D721Med (cell line): ENCODE measurements around the gene NXN.
"Not testable (repeated sequence)": the region's sequence is repeated elsewhere in the genome, so short reads cannot be mapped to it uniquely, and the experiment has no call there.

Experiments
- DNase-seq: peaks from one replicate; pipeline ENCODE4 v3.0.0; 2011; ENCODE audit warnings: low spot score; ENCODE audit not compliant: insufficient read length
- FAIRE-seq: peaks from 2 replicates; lab custom pipeline; 2011; peaks lifted over from hg19 to GRCh38; lab: Jason Lieb, UNC
- CTCF ChIP-seq: IDR thresholded peaks from 2 replicates; pipeline ENCODE4 v1.5.1; 2012; ENCODE audit warnings: mild to moderate bottlenecking, control low read depth; ENCODE audit not compliant: insufficient read depth; ENCODE audit errors: missing control alignments

Gene NXN

GRCh38 chr17:834136-834535 is 145.4 kb downstream of the NXN start:
- no peak for FAIRE-seq
- TF ChIP-seq CTCF, result no peak
- DNase-seq, result no peak

DNA sequence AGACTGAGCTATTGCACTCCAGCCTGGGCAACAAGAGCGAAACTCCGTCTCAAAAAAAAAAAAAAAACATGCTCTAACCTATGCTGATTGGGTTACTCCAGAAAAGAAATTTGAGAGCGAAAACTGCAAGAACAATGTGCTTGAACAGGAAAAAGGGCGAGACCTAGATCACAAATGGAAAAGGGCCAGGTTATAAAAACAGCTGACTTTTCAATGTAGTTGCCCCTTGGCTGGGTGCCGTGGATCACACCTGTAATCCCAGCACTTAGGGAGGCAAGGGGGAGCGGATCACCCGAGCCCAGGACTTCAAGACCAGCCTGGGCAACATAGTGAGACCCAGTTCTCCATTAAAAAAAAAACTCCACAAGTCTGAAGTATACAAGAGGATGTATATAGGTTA is 148.6 kb downstream of the NXN start:
- no peak for TF ChIP-seq CTCF
- no peak for FAIRE-seq

GRCh38 chr17:830381-830780 is 149.2 kb downstream of the NXN start:
- DNase-seq (no peak), FAIRE-seq (no peak)
- no peak for TF ChIP-seq CTCF

More for the DNA sequence above, 148.6 kb downstream of the NXN start:
- DNase-seq, result no peak

- not testable (repeated sequence) for FAIRE-seq, DNase-seq
These were observed 150.0 kb downstream of the NXN start for GRCh38 chr17:829614-830013.

- DNase-seq (no peak), FAIRE-seq (no peak)
- no peak for TF ChIP-seq CTCF
These were observed 150.8 kb downstream of the NXN start for GRCh38 chr17:828761-829160.

DNA sequence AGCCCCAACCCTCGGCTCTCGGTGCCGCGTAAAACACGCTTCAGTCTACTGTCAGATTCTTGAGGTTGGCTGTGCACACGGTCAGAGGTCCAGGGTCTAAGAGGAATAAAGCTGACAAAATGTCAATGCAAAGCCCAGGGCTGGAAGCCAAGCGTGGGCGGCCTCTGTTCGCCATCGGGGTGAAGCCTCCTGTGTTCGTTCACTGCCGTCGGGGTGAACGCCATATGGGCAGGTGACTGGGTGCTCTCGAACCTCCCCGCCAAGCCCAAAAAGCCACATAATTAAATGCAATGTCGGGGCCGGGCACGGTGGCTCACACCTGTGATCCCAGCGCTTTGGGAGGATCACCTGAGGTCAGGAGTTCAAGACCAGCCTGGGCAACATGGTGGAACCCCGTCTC is 152.8 kb downstream of the NXN start:
- TF ChIP-seq CTCF, result no peak
- DNase-seq, result no peak
- FAIRE-seq, result no peak

- FAIRE-seq (no peak), DNase-seq (no peak)
- TF ChIP-seq CTCF, result no peak
These were observed 154.4 kb downstream of the NXN start for GRCh38 chr17:825216-825615.

DNA sequence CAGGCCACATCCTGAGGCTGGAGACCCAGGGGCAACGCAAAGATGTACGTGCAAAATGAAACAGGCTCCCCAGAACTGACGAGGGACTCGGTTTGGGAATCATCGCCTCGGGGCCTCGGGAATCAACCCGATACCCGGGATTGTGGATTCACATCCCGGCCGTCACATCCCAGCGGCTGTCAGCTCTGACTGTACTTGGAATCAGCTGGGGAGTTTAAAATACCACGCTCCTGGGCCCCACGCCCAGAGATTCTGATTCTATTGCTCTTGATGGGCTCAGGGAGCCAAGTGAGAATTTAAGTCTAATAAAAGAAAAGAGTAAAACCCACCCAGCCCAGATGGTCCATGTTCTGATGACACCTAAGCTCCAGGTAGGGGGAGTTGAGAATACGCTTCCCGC is 155.2 kb downstream of the NXN start:
- no peak for TF ChIP-seq CTCF
- no peak for DNase-seq
- FAIRE-seq, result no peak
